Uterus (tissue), 4 donors: ENCODE measurements around the gene TBKBP1. TPM values are rescaled to one million over a fixed set of nuclear protein-coding genes. Genes with fewer than 3 reads are reported as not detected.

ENCODE experiments used
- DNase-seq, 2 donors: peaks; one replicate each; pipeline ENCODE4 v3.0.0-alpha.2; 2019 to 2020
- H3K27ac ChIP-seq, 2 donors: fragments of 200-600 bp; sonication (generic); 1 replicate in 1 of 2; 2 replicates in 1 of 2; pipeline ENCODE4 v1.5.1; 2016 to 2018
- H3K27me3 ChIP-seq, 2 donors: fragments of 200-600 bp; sonication (generic); one replicate each; pipeline ENCODE4 v1.5.1; 2018 to 2019; ENCODE audit warnings: control low read depth in 1 of 2
- H3K36me3 ChIP-seq, 2 donors: fragments of 200-600 bp; sonication (generic); one replicate each; pipeline ENCODE4 v1.5.1; 2019; ENCODE audit warnings: control low read depth in 1 of 2
- H3K4me1 ChIP-seq, 2 donors: fragments of 200-600 bp; sonication (generic); one replicate each; pipeline ENCODE4 v1.5.1; 2018 to 2019; ENCODE audit warnings: control low read depth in 1 of 2
- H3K4me3 ChIP-seq, 2 donors: fragments of 200-600 bp; sonication (generic); 1 replicate in 1 of 2; 2 replicates in 1 of 2; pipeline ENCODE4 v1.5.1; 2018 to 2019; ENCODE audit warnings: mild to moderate bottlenecking in 1 of 2
- H3K9me3 ChIP-seq, 2 donors: fragments of 200-600 bp; sonication (generic); one replicate each; pipeline ENCODE4 v1.5.1; 2019; ENCODE audit warnings: control low read depth in 1 of 2
- CTCF ChIP-seq, 4 experiments: fragments of 200-600 bp in 2 of 4; fragments of 450-650 bp in 2 of 4; sonication (generic) in 2 of 4; IDR thresholded peaks; one replicate each; pipeline ENCODE4 v1.5.1; 2016 to 2019; ENCODE audit warnings: antibody characterized with exemption in 4 of 4, mild to moderate bottlenecking in 2 of 4, moderate library complexity in 1 of 4
- POLR2A ChIP-seq, 2 donors: fragments of 450-650 bp; IDR thresholded peaks; one replicate each; pipeline ENCODE4 v1.6.1; 2016; ENCODE audit warnings: antibody characterized with exemption in 2 of 2, mild to moderate bottlenecking in 1 of 2, moderate library complexity in 1 of 2
- intact Hi-C: fragments of 100-400 bp; cut with DNase I; formaldehyde crosslinking; loops from one replicate; pipeline ENCODE4 v1.15.1; 2023; ENCODE audit warnings: low total_unique reads
- total RNA-seq, 4 donors: library from RNA; depleted of rRNA in 3 of 4; stranded (reverse); fragments of >200 nt in 3 of 4; gene quantifications; one replicate each; pipeline versions ENCODE4 v1.1.0 to v1.2.4, GENCODE V29; 2014 to 2023
- donor health status: DM: yes; HTN: yes; CAD: no.

TBKBP1 gene
- total RNA-seq, 4 donors from 2014 or later = 2.6 to 24.8 (median 10.7) TPM

- H3K9me3 ChIP-seq = no peaks in the 10 kb centered on the region
- intact Hi-C loops = no loop called here
- DNase-seq = no peak
- H3K27me3 ChIP-seq = no peaks in the 10 kb centered on the region
- H3K27ac ChIP-seq = no peak overlapping the region
- no peaks in the 10 kb centered on the region for H3K36me3 ChIP-seq
- H3K4me1 ChIP-seq = no peaks in the 10 kb centered on the region
- TF ChIP-seq POLR2A (IDR thresholded peaks at IDR 0.05) = no peak
- TF ChIP-seq CTCF (IDR thresholded peaks at IDR 0.05) = no peak
- no peak overlapping the region for H3K4me3 ChIP-seq
Observed at GRCh38 chr17:47686276-47686635, 7.7 kb upstream of the TBKBP1 start.

GRCh38 chr17:47686664-47687327 lies 7.2 kb upstream of the TBKBP1 start:
- Histone ChIP-seq H3K9me3 (no peaks in the 10 kb centered on the region), H3K27me3 (no peaks in the 10 kb centered on the region), H3K4me1 (no peaks in the 10 kb centered on the region), H3K36me3 (no peaks in the 10 kb centered on the region), H3K27ac (no peak overlapping the region), H3K4me3 (no peak overlapping the region)
- TF ChIP-seq POLR2A (IDR thresholded peaks at IDR 0.05) (no peak), CTCF (IDR thresholded peaks at IDR 0.05) (no peak)
- intact Hi-C loops = no loop called here
- DNase-seq = no peak

GRCh38 chr17:47687328-47687690 lies 6.7 kb upstream of the TBKBP1 start:
- DNase-seq = no peak
- Histone ChIP-seq H3K27me3 (no peaks in the 10 kb centered on the region), H3K36me3 (no peaks in the 10 kb centered on the region), H3K9me3 (no peaks in the 10 kb centered on the region), H3K4me1 (peaks cover 0 to under 1% of the 10 kb centered on the region in 2 donors), H3K27ac (no peak overlapping the region), H3K4me3 (no peak overlapping the region)
- no peak for TF ChIP-seq POLR2A (IDR thresholded peaks at IDR 0.05)
- TF ChIP-seq CTCF (IDR thresholded peaks at IDR 0.05) = no peak
- intact Hi-C loops = no loop called here

GRCh38 chr17:47687748-47688147 lies 6.2 kb upstream of the TBKBP1 start:
- Histone ChIP-seq H3K27ac (no peak overlapping the region), H3K36me3 (no peaks in the 10 kb centered on the region), H3K4me1 (peaks cover 0 to 3% of the 10 kb centered on the region in 2 donors), H3K4me3 (no peak overlapping the region), H3K27me3 (no peaks in the 10 kb centered on the region), H3K9me3 (no peaks in the 10 kb centered on the region)
- DNase-seq = no peak
- intact Hi-C loops = no loop called here
- TF ChIP-seq POLR2A (IDR thresholded peaks at IDR 0.05) = no peak

GRCh38 chr17:47690121-47690520 lies 3.8 kb upstream of the TBKBP1 start:
- peaks cover 0 to 3% of the 10 kb centered on the region in 2 donors for H3K4me1 ChIP-seq
- no peaks in the 10 kb centered on the region for H3K27me3 ChIP-seq
- no peak overlapping the region for H3K27ac ChIP-seq
- no peaks in the 10 kb centered on the region for H3K9me3 ChIP-seq
- no peak for DNase-seq
- intact Hi-C loops = no loop called here
- no peak overlapping the region for H3K4me3 ChIP-seq
- H3K36me3 ChIP-seq = no peaks in the 10 kb centered on the region
- no peak for TF ChIP-seq POLR2A (IDR thresholded peaks at IDR 0.05)
- TF ChIP-seq CTCF (IDR thresholded peaks at IDR 0.05) = no peak
